CD14-positive monocyte (primary cell): ENCODE results near the gene KLHDC10. TPM values are rescaled to one million over a fixed set of nuclear protein-coding genes. Genes with fewer than 3 reads are reported as not detected.
A peak's percentile ranks its signal among the peaks of the same experiment; 100 is the strongest.

Experiments used
- DNase-seq, 3 donors: peaks; one replicate each; pipeline ENCODE4 v3.0.0-alpha.2; 2011 to 2022
- H2AFZ ChIP-seq: 2 replicates; pipeline ENCODE4 v1.6.0; 2012; ENCODE audit warnings: mild to moderate bottlenecking, low read depth, low read length, inconsistent platforms; ENCODE audit not compliant: insufficient read depth, poor library complexity, severe bottlenecking
- H3K27ac ChIP-seq, 2 donors: 1 replicate in 1 of 2; 2 replicates in 1 of 2; pipeline ENCODE4 v1.5.1; 2012 to 2013; ENCODE audit warnings: low read length in 2 of 2, control low read depth in 1 of 2, inconsistent platforms in 1 of 2, low read depth in 1 of 2, mild to moderate bottlenecking in 1 of 2
- H3K27me3 ChIP-seq, 2 donors: one replicate each; pipeline versions ENCODE4 v1.6.0 to v1.6.1; 2011 to 2013; ENCODE audit warnings: low read length in 2 of 2; ENCODE audit not compliant: control insufficient read depth in 2 of 2, insufficient read depth in 2 of 2
- H3K36me3 ChIP-seq, 2 donors: replicated peaks in 1 of 2; 1 replicate in 1 of 2; 2 replicates in 1 of 2; pipeline versions ENCODE4 v1.5.1 to v1.6.1; 2012 to 2013; ENCODE audit warnings: low read length in 2 of 2, control low read depth in 1 of 2, inconsistent platforms in 1 of 2, mild to moderate bottlenecking in 1 of 2; ENCODE audit not compliant: insufficient read depth in 2 of 2, control insufficient read depth in 1 of 2
- H3K4me1 ChIP-seq, 2 donors: 1 replicate in 1 of 2; 2 replicates in 1 of 2; pipeline versions ENCODE4 v1.5.1 to v1.6.1; 2012 to 2013; ENCODE audit warnings: low read length in 2 of 2, control low read depth in 1 of 2, inconsistent platforms in 1 of 2, mild to moderate bottlenecking in 1 of 2, moderate library complexity in 1 of 2; ENCODE audit not compliant: insufficient read depth in 2 of 2, control insufficient read depth in 1 of 2
- H3K4me2 ChIP-seq: replicated peaks from 2 replicates; pipeline ENCODE3; 2012; ENCODE audit warnings: low read length, moderate library complexity, mild to moderate bottlenecking; ENCODE audit not compliant: poor library complexity, severe bottlenecking; ENCODE audit errors: extremely low read depth
- H3K4me3 ChIP-seq, 3 experiments: fragments of 200-600 bp in 1 of 3; sonication (generic) in 1 of 3; replicated peaks in 1 of 3; 1 replicate in 2 of 3; 2 replicates in 1 of 3; pipeline ENCODE4 v1.5.1; 2011 to 2013; ENCODE audit warnings: low read length in 3 of 3, mild to moderate bottlenecking in 3 of 3, control low read depth in 2 of 3, low read depth in 2 of 3, inconsistent platforms in 1 of 3, moderate library complexity in 1 of 3
- H3K79me2 ChIP-seq: 2 replicates; pipeline ENCODE4 v1.6.0; 2012; ENCODE audit warnings: mild to moderate bottlenecking, control low read depth, inconsistent platforms, low read length, moderate library complexity; ENCODE audit not compliant: insufficient read depth
- H3K9ac ChIP-seq: 2 replicates; pipeline ENCODE4 v1.6.0; 2017; ENCODE audit warnings: low read length, mild to moderate bottlenecking; ENCODE audit not compliant: insufficient read depth, poor library complexity, severe bottlenecking
- H3K9me3 ChIP-seq, 2 donors: replicated peaks in 1 of 2; 1 replicate in 1 of 2; 2 replicates in 1 of 2; pipeline versions ENCODE4 v1.5.1 to v1.6.1; 2012 to 2013; ENCODE audit warnings: low read length in 2 of 2, control low read depth in 1 of 2; ENCODE audit not compliant: control insufficient read depth in 1 of 2, insufficient read depth in 1 of 2
- H4K20me1 ChIP-seq: 2 replicates; pipeline ENCODE4 v1.6.0; 2012; ENCODE audit warnings: mild to moderate bottlenecking, low read length, control low read depth, moderate library complexity; ENCODE audit not compliant: insufficient read depth
- H3K27ac Mint-ChIP-seq, 7 donors: one replicate each; pipeline ENCODE4 v1.8.0; 2020; ENCODE audit warnings: mild to moderate bottlenecking in 7 of 7, mixed read lengths in 7 of 7, moderate library complexity in 6 of 7, inconsistent platforms in 2 of 7
- H3K27me3 Mint-ChIP-seq, 3 donors: one replicate each; pipeline ENCODE4 v1.8.0; 2021 to 2022; ENCODE audit warnings: low read depth in 3 of 3, mild to moderate bottlenecking in 3 of 3, mixed read lengths in 3 of 3, moderate library complexity in 3 of 3, inconsistent platforms in 1 of 3
- H3K36me3 Mint-ChIP-seq, 2 donors: one replicate each; pipeline ENCODE4 v1.8.0; 2020; ENCODE audit warnings: mixed read lengths in 2 of 2, inconsistent platforms in 1 of 2, mild to moderate bottlenecking in 1 of 2
- H3K4me1 Mint-ChIP-seq: one replicate; pipeline ENCODE4 v1.8.0; 2020; ENCODE audit warnings: mild to moderate bottlenecking, mixed read lengths
- H3K4me3 Mint-ChIP-seq, 2 donors: one replicate each; pipeline ENCODE4 v1.8.0; 2020; ENCODE audit warnings: mild to moderate bottlenecking in 2 of 2, mixed read lengths in 2 of 2, moderate library complexity in 1 of 2
- H3K9me3 Mint-ChIP-seq, 7 donors: one replicate each; pipeline ENCODE4 v1.8.0; 2020 to 2022; ENCODE audit warnings: mixed read lengths in 7 of 7, mild to moderate bottlenecking in 6 of 7, moderate library complexity in 6 of 7, inconsistent platforms in 2 of 7
- WGBS: methylation state at CpG from one replicate; pipeline ENCODE4 v1.1.5; 2013; ENCODE audit warnings: missing lambda C conversion rate; ENCODE audit not compliant: insufficient coverage; 5-methylcytosine and 5-hydroxymethylcytosine counted together
- intact Hi-C, 2 donors: fragments of 100-400 bp; cut with micrococcal nuclease; formaldehyde crosslinking; loops; one replicate each; pipeline versions ENCODE4 v1.15.0 to v1.15.1; 2023
- polyA plus RNA-seq, 3 donors: library from polyadenylated mRNA; depleted of rRNA in 1 of 3; unstranded in 2 of 3; stranded (reverse) in 1 of 3; fragments of 300-500 nt in 2 of 3; fragments of >200 nt in 1 of 3; fragmentation: Illumina TruSeq in 2 of 3; gene quantifications; 1 replicate in 2 of 3; 2 replicates in 1 of 3; pipeline ENCODE4 v1.2.3, GENCODE V29; 2012 to 2021
- TF ChIP-seq, protein P1 (sequence below): fragments of 200-600 bp; IDR thresholded peaks from one replicate; pipeline ENCODE4 v1.8.0; 2022; ENCODE audit warnings: antibody characterized with exemption, mild to moderate bottlenecking

The KLHDC10 gene
- polyA plus RNA-seq, 3 donors, result 1.1 to 13.9 (median 2.9) TPM

DNA sequence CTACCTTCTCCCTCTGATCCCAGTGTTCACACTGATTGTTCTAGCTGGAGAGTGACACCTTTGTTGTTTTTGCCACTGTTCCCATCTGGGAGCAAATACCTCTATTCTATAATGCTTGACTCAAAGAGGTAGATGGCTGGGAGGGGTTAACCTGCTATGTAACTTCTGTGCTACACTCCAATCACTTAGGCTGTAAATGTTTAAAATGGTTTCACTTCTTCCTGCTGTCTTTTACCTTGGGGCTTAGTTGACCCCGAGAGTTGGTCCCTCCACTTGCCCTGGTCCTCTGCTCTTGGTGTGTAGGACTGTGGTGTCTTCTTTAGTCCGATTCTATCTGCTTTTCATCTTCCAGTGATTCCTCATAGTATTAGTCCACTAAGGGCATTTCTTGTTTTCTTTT is 22.3 kb downstream of the KLHDC10 start:
- TF ChIP-seq, protein P1, sequence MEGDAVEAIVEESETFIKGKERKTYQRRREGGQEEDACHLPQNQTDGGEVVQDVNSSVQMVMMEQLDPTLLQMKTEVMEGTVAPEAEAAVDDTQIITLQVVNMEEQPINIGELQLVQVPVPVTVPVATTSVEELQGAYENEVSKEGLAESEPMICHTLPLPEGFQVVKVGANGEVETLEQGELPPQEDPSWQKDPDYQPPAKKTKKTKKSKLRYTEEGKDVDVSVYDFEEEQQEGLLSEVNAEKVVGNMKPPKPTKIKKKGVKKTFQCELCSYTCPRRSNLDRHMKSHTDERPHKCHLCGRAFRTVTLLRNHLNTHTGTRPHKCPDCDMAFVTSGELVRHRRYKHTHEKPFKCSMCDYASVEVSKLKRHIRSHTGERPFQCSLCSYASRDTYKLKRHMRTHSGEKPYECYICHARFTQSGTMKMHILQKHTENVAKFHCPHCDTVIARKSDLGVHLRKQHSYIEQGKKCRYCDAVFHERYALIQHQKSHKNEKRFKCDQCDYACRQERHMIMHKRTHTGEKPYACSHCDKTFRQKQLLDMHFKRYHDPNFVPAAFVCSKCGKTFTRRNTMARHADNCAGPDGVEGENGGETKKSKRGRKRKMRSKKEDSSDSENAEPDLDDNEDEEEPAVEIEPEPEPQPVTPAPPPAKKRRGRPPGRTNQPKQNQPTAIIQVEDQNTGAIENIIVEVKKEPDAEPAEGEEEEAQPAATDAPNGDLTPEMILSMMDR, result no peak
- no peaks in the 10 kb centered on the region for H3K27me3 Mint-ChIP-seq
- Histone ChIP-seq H3K4me1 (peaks cover 6 to 11% of the 10 kb centered on the region in 2 donors), H3K4me3 (no peak overlapping the region), H4K20me1 (peaks cover 71% of the 10 kb centered on the region), H3K36me3 (peaks cover 0 to 12% of the 10 kb centered on the region in 2 donors), H3K4me2 (peak overlapping the region; percentile 8), H3K9me3 (no peaks in the 10 kb centered on the region), H3K79me2 (peaks cover 68% of the 10 kb centered on the region), H3K9ac (no peak overlapping the region), H2AFZ (no peak overlapping the region), H3K27ac (peak overlapping the region in 1 of 2 donors; percentile 61), H3K27me3 (no peaks in the 10 kb centered on the region)
- intact Hi-C loops, result no loop called here
- no CpG with 5 or more reads among the region's 2 CpGs for WGBS
- H3K4me3 Mint-ChIP-seq, result no peak overlapping the region
- DNase-seq, result no peak
- peaks cover 17% of the 10 kb centered on the region for H3K4me1 Mint-ChIP-seq
- H3K9me3 Mint-ChIP-seq, result no peaks in the 10 kb centered on the region
- peak overlapping the region in 6 of 7 donors; percentile 13 to 83 (median 63) for H3K27ac Mint-ChIP-seq
- H3K36me3 Mint-ChIP-seq, result peaks cover 6 to 10% of the 10 kb centered on the region in 2 donors

DNA sequence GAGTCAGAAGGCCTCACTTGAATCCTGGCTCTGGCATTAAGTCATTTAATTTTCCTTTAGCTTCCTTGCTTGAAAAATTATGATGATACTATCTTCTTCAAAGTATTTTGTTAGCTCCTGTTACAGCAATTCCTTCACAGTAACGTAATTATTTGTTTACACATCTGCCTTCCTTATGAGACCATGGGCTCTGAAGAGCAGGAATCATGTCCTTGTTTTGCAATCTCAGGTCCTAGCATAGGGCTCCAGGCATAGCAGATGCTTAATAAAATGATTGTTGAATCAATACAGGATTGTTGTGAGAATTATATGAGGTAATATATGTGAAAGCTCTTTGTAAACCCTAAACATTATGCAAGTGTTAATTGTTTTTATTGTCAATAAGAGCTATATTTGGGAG is 25.5 kb downstream of the KLHDC10 start:
- Histone ChIP-seq H3K36me3 (peaks cover 0 to 21% of the 10 kb centered on the region in 2 donors), H3K9me3 (no peaks in the 10 kb centered on the region), H2AFZ (no peak overlapping the region), H3K9ac (no peak overlapping the region), H3K4me2 (no peak overlapping the region), H3K4me1 (peaks cover 6 to 11% of the 10 kb centered on the region in 2 donors), H3K79me2 (peaks cover 36% of the 10 kb centered on the region), H3K27ac (no peak overlapping the region), H3K4me3 (no peak overlapping the region), H3K27me3 (no peaks in the 10 kb centered on the region), H4K20me1 (peaks cover 54% of the 10 kb centered on the region)
- H3K36me3 Mint-ChIP-seq, result peaks cover 9 to 16% of the 10 kb centered on the region in 2 donors
- H3K27ac Mint-ChIP-seq, result no peak overlapping the region
- H3K9me3 Mint-ChIP-seq, result no peaks in the 10 kb centered on the region
- H3K4me1 Mint-ChIP-seq, result peaks cover 21% of the 10 kb centered on the region
- TF ChIP-seq, protein P1, result no peak
- H3K4me3 Mint-ChIP-seq, result no peak overlapping the region
- H3K27me3 Mint-ChIP-seq, result no peaks in the 10 kb centered on the region
- no CpG with 5 or more reads among the region's 1 CpG for WGBS
- intact Hi-C loops, result no loop called here
- DNase-seq, result no peak
